ENCODE results near the gene CRIP1.

Gene CRIP1

GRCh38 chr14:105482486-105483110, 4.1 kb upstream of the CRIP1 start:
- no peak for DNase-seq

- DNase-seq, result no peak
Observed at GRCh38 chr14:105483300-105484068, 3.2 kb upstream of the CRIP1 start.

- DNase-seq, result no peak
Observed at GRCh38 chr14:105484069-105484996, 2.4 kb upstream of the CRIP1 start.

- no peak for DNase-seq
Observed at GRCh38 chr14:105484997-105485393, 1.7 kb upstream of the CRIP1 start.

GRCh38 chr14:105485739-105486162, 935 bp upstream of the CRIP1 start:
- no peak for DNase-seq

- no peak for DNase-seq
Observed at GRCh38 chr14:105486974-105487448, 325 bp downstream of the CRIP1 start.

GRCh38 chr14:105487449-105487985, 831 bp downstream of the CRIP1 start:
- DNase-seq, result no peak

GRCh38 chr14:105487986-105488777, 1.5 kb downstream of the CRIP1 start:
- DNase-seq, result no peak

GRCh38 chr14:105488781-105489541, 2.3 kb downstream of the CRIP1 start:
- no peak for DNase-seq

- DNase-seq, result peak; percentile 75
Observed at GRCh38 chr14:105489542-105490266, 3.0 kb downstream of the CRIP1 start.

GRCh38 chr14:105490267-105490571, 3.5 kb downstream of the CRIP1 start:
- DNase-seq, result no peak

- DNase-seq, result peak; percentile 100
Observed at GRCh38 chr14:105490572-105491365, 4.1 kb downstream of the CRIP1 start, which contains the start of gene TEDC1. Gene TEDC1, plus strand, starts transcription at chr14:105491246. Its CDS starts 130 bp downstream, at chr14:105491376.

GRCh38 chr14:105491366-105491973, 4.8 kb downstream of the CRIP1 start:
- peak; percentile 57 for DNase-seq

- DNase-seq, result no peak
Observed at GRCh38 chr14:105492031-105492970, 5.6 kb downstream of the CRIP1 start.

GRCh38 chr14:105492971-105493871, 6.5 kb downstream of the CRIP1 start:
- DNase-seq, result no peak

- no peak for DNase-seq
Observed at GRCh38 chr14:105493921-105494605, 7.4 kb downstream of the CRIP1 start.

- no peak for DNase-seq
Observed at GRCh38 chr14:105494606-105494929, 7.9 kb downstream of the CRIP1 start.
